ENCODE results near the gene RDH11. TPM values are rescaled to one million over a fixed set of nuclear protein-coding genes. Genes with fewer than 3 reads are reported as not detected.

Gene RDH11
- total and polyA plus RNA-seq, 2 experiments from 2014 or later = 95.2 to 139 TPM

GRCh38 chr14:67704484-67705089, 9.0 kb upstream of the RDH11 start:
- Histone ChIP-seq H2AFZ (no peak overlapping the region), H3K4me1 (ENCODE audit: insufficient read depth) (no peaks in the 10 kb centered on the region; the same call in 1 of the 2 replicates), H3K4me2 (no peak overlapping the region), H3K27me3 (ENCODE audit: insufficient read depth) (no peaks in the 10 kb centered on the region), H3K36me3 (ENCODE audit: insufficient read depth) (no peaks in the 10 kb centered on the region), H4K20me1 (replicated peaks; ENCODE audit: insufficient read depth) (no peaks in the 10 kb centered on the region), H3K79me2 (replicated peaks; ENCODE audit: insufficient read depth) (no peaks in the 10 kb centered on the region), H3K9me2 (ENCODE audit: insufficient read depth) (no peaks in the 10 kb centered on the region), H3K4me3 (no peak overlapping the region), H3F3A (replicated peaks; ENCODE audit: low read depth) (no peaks in the 10 kb centered on the region), H3K27ac (ENCODE audit: low read depth) (no peak overlapping the region)
- Mint-ChIP-seq H3K36me3 (ENCODE audit: low read depth) (no peaks in the 10 kb centered on the region; the same call in 2 of the 3 replicates), H3K4me1 (no peaks in the 10 kb centered on the region), H3K9me3 (peaks cover 22% of the 10 kb centered on the region), H3K4me3 (no peak overlapping the region), H3K27me3 (ENCODE audit: insufficient read depth, low read depth, poor library complexity) (peaks cover 6% of the 10 kb centered on the region), H3K27ac (no peak overlapping the region)
- peak; percentile 91 for ATAC-seq
- peak; percentile 85 for DNase-seq (ENCODE audit: low spot score)
- no peak for TF ChIP-seq POLR2AphosphoS5 (IDR thresholded peaks at IDR 0.05; ENCODE audit: low read depth)
- TF ChIP-seq, protein P1, sequence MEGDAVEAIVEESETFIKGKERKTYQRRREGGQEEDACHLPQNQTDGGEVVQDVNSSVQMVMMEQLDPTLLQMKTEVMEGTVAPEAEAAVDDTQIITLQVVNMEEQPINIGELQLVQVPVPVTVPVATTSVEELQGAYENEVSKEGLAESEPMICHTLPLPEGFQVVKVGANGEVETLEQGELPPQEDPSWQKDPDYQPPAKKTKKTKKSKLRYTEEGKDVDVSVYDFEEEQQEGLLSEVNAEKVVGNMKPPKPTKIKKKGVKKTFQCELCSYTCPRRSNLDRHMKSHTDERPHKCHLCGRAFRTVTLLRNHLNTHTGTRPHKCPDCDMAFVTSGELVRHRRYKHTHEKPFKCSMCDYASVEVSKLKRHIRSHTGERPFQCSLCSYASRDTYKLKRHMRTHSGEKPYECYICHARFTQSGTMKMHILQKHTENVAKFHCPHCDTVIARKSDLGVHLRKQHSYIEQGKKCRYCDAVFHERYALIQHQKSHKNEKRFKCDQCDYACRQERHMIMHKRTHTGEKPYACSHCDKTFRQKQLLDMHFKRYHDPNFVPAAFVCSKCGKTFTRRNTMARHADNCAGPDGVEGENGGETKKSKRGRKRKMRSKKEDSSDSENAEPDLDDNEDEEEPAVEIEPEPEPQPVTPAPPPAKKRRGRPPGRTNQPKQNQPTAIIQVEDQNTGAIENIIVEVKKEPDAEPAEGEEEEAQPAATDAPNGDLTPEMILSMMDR (conservative IDR thresholded peaks at IDR 0.05; ENCODE audit: low read depth in 2 of 2) = peak; percentile 85 to 86

DNA sequence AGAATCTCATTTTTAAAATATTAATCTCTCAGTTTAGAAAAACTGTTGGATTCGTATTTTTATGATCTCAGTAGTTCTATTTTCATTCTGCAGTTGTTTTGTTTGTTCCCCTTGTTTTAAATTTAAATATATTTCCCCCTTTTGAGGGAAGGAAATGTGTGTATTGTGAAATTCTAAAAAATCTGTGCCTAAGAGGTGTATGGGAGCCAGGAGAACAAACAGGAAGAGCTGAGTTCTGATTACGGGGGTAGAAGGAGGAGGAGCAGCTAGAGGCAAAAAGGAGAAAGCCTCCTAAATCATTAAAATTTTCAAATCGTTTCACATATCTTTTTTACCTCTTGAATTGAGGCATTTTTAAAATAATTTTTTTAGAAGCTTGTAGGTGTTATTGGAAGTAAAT, 8.4 kb upstream of the RDH11 start:
- Mint-ChIP-seq H3K36me3 (ENCODE audit: low read depth) (no peaks in the 10 kb centered on the region; the same call in 2 of the 3 replicates), H3K4me3 (no peak overlapping the region), H3K27me3 (ENCODE audit: insufficient read depth, low read depth, poor library complexity) (peaks cover 6% of the 10 kb centered on the region), H3K9me3 (peaks cover 18% of the 10 kb centered on the region; the same call in 2 of the 3 replicates), H3K27ac (no peak overlapping the region), H3K4me1 (no peaks in the 10 kb centered on the region)
- H3F3A ChIP-seq (replicated peaks; ENCODE audit: low read depth) = no peaks in the 10 kb centered on the region
- no peaks in the 10 kb centered on the region for H3K79me2 ChIP-seq (replicated peaks; ENCODE audit: insufficient read depth)
- DNase-seq (ENCODE audit: low spot score) = no peak
- H3K27me3 ChIP-seq (ENCODE audit: insufficient read depth) = no peaks in the 10 kb centered on the region
- H3K4me3 ChIP-seq = no peak overlapping the region
- no peak overlapping the region for H2AFZ ChIP-seq
- H3K4me1 ChIP-seq (ENCODE audit: insufficient read depth) = no peaks in the 10 kb centered on the region; the same call in 1 of the 2 replicates
- H3K9me2 ChIP-seq (ENCODE audit: insufficient read depth) = no peaks in the 10 kb centered on the region
- no peak overlapping the region for H3K27ac ChIP-seq (ENCODE audit: low read depth)
- no peak overlapping the region for H3K4me2 ChIP-seq
- no peaks in the 10 kb centered on the region for H4K20me1 ChIP-seq (replicated peaks; ENCODE audit: insufficient read depth)
- H3K36me3 ChIP-seq (ENCODE audit: insufficient read depth) = no peaks in the 10 kb centered on the region
- ATAC-seq = no peak
- no peak for TF ChIP-seq NANOG (IDR thresholded peaks at IDR 0.05; ENCODE audit: borderline replicate concordance)
- TF ChIP-seq JUNB (IDR thresholded peaks at IDR 0.05; ENCODE audit: unreplicated experiment) = no peak
- TF ChIP-seq, protein P1 (conservative IDR thresholded peaks at IDR 0.05; ENCODE audit: low read depth in 2 of 2) = no peak
- TF ChIP-seq EZH2phosphoT487 (IDR thresholded peaks at IDR 0.05; ENCODE audit: unreplicated experiment) = no peak
- no peak for TF ChIP-seq ZNF114 (CRISPR knock-in tag; IDR thresholded peaks at IDR 0.05)
- TF ChIP-seq, protein P2, sequence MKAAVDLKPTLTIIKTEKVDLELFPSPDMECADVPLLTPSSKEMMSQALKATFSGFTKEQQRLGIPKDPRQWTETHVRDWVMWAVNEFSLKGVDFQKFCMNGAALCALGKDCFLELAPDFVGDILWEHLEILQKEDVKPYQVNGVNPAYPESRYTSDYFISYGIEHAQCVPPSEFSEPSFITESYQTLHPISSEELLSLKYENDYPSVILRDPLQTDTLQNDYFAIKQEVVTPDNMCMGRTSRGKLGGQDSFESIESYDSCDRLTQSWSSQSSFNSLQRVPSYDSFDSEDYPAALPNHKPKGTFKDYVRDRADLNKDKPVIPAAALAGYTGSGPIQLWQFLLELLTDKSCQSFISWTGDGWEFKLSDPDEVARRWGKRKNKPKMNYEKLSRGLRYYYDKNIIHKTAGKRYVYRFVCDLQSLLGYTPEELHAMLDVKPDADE (IDR thresholded peaks at IDR 0.05) = no peak
- no peak for TF ChIP-seq POLR2AphosphoS5 (IDR thresholded peaks at IDR 0.05; ENCODE audit: low read depth)
- TF ChIP-seq CREB1 (CRISPR knock-in tag; IDR thresholded peaks at IDR 0.05; ENCODE audit: low read depth) = no peak
- TF ChIP-seq, protein P3, sequence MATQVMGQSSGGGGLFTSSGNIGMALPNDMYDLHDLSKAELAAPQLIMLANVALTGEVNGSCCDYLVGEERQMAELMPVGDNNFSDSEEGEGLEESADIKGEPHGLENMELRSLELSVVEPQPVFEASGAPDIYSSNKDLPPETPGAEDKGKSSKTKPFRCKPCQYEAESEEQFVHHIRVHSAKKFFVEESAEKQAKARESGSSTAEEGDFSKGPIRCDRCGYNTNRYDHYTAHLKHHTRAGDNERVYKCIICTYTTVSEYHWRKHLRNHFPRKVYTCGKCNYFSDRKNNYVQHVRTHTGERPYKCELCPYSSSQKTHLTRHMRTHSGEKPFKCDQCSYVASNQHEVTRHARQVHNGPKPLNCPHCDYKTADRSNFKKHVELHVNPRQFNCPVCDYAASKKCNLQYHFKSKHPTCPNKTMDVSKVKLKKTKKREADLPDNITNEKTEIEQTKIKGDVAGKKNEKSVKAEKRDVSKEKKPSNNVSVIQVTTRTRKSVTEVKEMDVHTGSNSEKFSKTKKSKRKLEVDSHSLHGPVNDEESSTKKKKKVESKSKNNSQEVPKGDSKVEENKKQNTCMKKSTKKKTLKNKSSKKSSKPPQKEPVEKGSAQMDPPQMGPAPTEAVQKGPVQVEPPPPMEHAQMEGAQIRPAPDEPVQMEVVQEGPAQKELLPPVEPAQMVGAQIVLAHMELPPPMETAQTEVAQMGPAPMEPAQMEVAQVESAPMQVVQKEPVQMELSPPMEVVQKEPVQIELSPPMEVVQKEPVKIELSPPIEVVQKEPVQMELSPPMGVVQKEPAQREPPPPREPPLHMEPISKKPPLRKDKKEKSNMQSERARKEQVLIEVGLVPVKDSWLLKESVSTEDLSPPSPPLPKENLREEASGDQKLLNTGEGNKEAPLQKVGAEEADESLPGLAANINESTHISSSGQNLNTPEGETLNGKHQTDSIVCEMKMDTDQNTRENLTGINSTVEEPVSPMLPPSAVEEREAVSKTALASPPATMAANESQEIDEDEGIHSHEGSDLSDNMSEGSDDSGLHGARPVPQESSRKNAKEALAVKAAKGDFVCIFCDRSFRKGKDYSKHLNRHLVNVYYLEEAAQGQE (IDR thresholded peaks at IDR 0.05; ENCODE audit: unreplicated experiment) = no peak
- no peak for TF ChIP-seq EZH2 (IDR thresholded peaks at IDR 0.05; ENCODE audit: low read depth, unreplicated experiment)
